HG03135 (cell line): ENCODE data around the gene LXN.
A peak's percentile ranks its signal among the peaks of the same experiment; 100 is the strongest.

Experiments used
- ATAC-seq: cut with Tn5 transposase; IDR thresholded peaks from one replicate; pipeline ENCODE4 v1.9.1; 2021; ENCODE audit warnings: mild to moderate bottlenecking, moderate library complexity; ENCODE audit not compliant: unreplicated experiment

LXN gene

DNA sequence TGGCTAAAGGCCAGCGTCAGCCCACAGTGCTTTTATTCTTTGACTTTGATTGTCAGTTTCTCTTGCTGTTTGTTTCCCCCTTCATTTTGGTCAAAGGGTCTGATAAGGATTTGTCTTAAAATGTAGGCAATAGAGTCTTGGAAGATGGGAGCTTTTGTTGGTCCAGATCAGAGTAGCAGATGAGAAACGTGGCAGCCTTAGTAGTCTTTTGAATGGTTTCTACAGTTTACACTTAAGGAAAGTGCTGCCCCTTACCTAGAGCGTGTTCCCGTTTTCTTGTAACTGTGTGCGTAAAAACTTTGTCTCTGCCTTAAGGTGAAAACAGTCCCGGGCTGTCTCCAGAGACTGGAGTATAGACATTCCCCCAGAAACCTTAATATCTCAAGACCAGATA is 630 bp downstream of the LXN start:
- no peak for ATAC-seq

DNA sequence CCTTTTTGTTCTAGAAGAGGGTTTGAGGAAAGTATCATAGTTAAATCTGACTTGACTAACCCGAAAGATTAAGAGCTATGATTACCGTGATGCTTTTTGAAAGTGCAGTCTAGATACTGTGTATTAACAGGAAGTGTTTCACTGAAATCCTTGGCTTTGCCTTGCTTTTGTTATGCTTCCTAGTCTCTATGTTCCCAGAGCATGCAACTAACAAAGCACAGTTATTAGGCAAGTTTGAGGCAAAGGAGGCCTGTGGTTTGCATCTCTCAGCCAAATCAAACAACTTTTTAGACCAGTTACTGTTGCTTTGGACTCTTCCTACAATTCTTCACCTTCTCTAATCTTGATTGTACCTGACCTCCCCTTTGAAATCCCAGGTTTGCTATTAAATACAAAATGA is 3.9 kb downstream of the LXN start:
- ATAC-seq = no peak

DNA sequence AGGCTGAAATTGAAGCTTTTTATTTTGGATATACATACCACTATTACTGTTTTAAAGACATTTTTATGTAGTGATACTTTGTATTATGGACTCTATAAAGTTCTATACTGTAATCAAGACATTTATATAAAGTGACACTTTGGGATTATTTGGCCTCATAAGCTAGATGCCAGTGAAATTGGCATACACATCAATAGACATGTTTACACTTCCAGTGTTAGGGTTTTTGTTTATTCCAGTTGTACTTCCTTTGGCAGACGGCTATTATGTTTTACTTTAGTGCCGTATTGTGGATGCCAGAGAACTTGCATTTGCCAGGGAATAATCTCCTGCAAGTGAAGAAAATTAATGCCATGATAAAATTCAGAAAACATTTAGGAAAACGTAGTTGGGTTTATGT is 6.0 kb downstream of the LXN start:
- no peak for ATAC-seq

DNA sequence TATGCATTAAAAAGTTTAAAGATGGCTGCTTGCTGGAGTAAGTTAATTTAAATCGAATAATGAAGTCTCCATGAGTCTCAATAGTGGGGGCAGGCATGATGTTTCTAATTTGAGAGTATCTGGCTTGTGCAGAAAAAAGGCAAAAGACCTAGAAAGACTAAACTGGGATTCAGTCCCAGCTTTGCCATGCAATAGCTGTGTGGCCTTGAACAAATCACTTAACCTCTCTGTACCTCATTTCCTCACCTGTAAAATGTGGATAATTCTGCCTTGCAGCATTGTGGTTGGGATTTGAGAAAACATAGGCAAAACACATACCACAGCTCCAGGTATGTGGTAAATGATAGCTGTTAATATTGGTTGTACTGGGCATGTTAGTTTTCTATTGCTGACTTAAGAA is 8.6 kb downstream of the LXN start:
- ATAC-seq = no peak

DNA sequence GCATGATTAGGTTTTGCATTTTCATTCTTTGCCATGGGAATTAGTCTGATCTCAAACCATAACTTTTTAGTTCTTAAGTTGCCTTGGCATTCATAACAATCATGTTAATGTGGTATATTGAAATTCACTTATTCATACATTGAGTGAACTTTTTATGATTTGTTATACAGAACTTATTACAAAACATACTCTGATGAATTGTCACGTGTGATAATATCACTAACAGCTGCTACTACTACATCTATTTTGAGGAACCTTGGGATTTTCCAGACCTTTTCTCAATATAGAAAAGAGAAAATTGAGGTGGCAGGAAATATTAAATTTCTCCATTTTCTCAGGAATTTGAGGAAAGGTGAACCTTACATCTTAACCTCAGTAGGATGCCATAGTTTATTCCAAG is 9.2 kb downstream of the LXN start:
- no peak for ATAC-seq

DNA sequence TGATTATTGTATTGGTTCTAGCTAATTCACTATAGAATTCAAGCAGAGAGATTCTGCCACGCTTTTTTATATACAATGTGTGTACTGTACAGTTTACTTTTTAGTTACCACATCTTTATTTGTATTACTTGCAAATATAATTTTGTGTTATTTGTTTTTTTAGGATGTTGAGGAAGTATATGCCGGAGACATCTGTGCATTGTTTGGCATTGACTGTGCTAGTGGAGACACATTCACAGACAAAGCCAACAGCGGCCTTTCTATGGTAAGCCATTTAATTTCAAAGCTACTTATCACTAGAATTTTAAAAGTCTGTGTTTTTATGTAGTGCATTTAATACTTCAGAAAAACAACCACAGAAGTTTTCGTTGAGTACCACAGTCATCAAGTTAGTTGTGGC is 11.7 kb downstream of the LXN start:
- ATAC-seq = no peak

DNA sequence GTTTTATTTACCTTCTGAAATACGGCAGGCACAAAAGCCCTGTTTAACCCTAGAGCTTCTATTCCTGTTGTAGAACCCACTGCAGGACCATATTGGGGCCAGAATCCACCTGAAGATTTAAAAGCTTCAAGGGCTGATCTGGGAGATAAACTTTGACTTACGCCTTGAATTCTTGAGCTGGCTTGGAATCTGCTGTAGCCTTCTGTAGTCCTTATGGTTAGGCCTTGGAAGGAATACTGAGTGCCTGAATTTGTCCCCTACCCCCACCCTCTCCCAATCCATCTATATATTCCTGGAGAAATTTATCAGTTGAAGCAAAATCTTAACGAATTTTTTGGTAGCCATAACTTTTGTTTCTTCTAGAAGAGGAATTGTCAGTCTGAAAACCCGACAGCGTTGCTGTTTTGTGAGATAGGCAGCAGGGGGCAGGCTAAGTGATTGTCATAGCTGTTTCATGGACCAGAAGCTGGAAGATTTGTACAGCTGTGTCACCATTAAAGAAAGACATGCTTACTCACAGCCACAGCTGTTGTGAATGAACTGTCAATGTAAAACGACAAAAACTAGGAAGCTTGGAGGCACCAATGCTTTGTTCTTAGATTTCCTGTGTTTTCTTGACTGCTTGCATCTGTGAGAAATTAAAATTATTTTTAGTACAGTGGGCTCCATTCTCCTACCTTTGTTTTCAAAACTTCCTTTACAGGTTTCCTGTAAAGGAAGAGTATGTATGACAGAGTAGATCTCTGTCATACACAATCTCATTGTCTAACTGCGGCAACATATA is 12.8 kb downstream of the LXN start:
- ATAC-seq = peak; percentile 94

DNA sequence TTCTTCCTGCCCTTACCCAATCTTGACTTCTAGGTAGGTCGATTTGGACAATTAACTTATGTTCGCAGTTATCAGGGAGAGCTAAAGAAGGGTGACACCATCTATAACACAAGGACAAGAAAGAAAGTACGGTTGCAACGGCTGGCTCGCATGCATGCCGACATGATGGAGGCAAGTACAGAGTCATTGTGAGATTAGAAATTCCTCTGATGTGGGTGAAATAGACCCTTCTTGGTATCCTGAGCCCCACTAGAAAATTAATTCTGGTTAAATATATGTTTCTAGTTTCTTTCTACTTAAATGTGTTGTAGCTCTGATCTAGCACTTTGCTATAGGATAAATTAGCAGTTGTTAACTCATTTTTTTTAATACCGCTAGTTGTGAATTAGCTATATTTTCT is 13.6 kb downstream of the LXN start:
- ATAC-seq = no peak

DNA sequence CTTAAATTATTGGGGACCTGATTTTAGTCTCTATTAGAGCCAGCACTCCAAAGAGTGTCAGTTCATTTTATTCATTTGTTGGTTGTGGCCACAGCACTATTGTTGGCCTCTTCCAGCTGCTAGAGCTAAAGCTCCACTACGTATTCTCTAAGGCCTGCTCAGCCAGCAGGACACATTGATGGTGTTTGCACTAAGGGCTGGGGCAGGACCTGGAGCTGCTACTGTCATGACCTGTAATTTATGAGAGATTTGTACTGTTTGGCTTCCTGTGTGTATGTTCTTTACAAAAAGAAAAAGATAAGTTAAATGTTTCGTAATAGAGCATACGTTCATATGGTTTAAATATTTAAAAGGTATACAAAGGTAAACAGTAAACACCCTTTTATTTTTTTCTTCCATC is 20.0 kb downstream of the LXN start:
- ATAC-seq = no peak

DNA sequence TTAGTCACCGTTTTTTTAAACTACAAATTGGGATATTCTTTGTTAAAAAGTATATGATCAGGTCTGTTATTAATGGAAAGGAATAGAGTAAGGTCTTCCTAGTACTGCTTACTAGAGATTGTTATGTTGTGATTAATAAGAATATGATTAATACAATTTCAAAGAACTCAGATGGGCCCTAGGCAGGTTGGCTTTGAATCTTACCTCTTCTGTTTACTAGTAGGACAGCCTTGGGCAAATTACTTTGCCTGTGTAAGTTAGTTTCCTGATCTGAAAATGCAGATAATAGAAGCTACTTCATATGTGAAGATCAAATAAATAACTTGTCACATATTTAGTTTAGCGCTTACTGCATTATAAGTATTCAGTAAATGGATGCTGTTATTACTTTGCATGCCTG is 21.3 kb downstream of the LXN start:
- no peak for ATAC-seq

DNA sequence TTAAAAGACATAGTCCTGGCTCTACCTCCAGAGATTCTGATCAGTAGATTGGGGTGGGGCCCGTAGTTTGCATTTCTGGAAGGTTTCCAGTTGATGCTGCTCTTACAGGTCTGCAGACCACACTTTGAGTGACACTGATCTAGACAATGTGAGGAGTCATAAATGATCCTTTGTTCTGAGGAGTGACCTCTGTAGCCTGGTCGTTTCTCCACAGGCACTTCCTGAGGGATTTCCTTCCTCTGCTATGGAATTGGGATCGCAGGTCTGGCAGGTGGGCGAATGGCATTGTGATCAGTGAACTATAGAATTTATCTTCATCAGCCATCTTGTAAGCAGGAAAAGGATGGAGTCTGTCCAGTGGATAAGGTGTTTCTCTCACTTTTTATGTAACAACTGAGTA is 22.7 kb downstream of the LXN start:
- ATAC-seq = no peak

DNA sequence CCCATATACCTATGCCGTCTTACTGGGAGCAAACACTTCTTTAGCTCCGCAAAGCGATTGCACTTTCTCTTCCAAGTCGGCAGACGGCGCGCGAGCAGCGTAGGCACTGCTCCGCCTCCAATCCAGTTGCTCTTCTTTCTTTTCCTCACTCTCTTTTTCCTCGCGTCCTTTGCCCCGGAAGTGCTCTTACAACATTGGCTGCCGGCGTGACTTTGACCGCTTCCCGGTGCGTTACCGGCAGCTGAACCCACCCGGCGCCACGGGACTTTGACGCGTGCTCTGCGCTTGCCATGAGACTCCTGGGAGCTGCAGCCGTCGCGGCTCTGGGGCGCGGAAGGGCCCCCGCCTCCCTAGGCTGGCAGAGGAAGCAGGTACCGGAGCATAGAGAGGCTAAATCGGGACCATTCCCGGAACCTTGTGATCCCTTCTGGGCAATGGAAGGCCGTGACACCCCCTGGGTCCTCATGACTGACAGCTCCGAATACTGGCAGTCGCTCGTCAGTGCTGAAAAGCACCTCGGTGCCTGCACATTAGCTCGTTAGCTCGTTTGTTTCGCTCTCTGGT is 28.0 kb downstream of the LXN start, which contains the start of gene GFM1:
GFM1 (plus strand) TSS at position 183 of the 564 bp plus-strand sequence; CDS start at position 291, 108 bp downstream.
- peak; percentile 98 for ATAC-seq

DNA sequence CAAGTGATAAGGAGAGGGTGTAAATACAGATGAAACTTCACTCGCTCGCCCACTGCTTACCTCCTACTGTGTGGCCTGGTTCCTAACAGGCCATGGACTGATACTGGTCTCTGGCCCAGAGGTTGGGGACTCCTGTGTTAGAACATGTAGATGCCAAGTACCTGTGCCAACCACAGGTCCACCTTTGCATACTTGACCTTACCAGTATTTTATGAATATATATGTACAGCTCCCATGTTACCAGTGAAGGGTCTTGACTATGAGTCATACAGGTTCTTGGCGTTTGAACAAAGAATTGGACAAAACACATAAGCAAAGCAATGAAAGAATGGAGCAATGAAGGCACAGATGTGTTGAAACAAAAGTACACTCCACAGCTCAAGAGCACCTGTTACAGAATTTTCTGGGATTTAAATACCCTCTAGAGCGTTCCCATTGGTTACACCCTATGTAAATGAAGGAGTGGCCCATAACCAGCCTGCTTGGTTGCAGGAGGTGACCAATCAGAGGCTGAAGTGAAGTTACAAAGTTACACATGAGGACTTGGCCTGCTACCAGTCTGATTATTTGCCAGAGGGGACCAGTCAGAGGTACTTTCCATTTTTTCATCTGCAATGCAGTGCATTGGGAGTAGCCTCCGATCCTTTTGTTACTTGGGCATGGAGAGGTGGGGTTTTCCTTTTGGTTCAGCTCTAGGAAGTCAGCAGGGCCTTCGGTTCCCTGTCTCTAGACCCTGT is 29.8 kb downstream of the LXN start:
- ATAC-seq = no peak

DNA sequence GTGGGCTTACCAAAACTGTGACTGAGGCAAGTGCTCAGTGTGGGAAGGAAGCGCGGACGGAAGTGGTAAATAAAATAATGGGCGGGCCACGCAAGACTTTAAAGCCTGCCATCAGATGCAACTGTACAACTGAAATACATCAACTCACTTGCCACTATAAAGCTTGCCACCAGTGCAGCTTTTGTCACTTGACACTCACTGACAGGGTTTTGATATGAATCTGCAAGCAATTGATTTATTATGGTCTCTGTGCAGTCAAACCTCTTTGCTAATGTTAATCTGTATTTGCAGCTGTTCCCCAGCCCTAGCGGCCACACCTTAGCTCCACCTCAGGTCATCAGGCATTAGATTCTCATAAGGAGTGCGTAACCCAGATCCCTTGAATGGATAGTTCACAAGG is 30.4 kb downstream of the LXN start:
- ATAC-seq = no peak

DNA sequence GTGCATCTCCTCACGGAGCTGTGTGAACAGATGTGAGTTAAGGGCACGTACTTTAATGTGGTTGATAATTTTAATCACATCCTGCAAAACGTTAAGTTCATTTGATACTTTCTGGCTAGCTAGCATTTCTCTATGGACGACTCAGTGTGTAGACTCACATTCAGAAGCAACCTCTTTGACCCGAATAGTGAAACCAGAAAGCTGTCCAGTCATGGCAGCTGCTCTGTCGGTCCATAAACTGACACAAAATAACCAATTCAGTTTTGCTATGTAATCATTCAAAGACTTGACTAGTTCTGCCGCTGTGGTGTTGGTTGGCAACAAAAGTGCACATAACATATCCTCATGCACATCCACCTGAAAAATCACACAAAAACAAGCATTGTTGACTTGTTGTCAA is 31.8 kb downstream of the LXN start:
- no peak for ATAC-seq

DNA sequence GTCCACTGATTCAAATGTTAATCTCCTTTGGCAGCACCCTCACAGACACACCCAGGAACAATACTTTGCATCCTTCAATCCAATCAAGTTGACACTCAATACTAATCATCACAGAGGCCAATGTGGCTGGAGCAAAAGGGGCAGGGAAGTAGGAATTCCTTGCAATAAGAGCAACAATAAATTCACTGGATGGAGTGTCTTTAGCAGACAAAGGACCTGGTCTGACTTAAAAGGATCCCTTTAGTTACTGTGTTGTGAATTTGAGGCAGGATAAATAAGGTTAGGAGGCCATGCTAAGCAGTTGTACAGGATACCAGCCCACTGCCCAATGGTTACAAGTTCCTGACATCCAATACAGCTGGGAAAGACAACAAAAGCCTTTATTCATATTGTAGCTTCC is 40.5 kb downstream of the LXN start:
- ATAC-seq = no peak

DNA sequence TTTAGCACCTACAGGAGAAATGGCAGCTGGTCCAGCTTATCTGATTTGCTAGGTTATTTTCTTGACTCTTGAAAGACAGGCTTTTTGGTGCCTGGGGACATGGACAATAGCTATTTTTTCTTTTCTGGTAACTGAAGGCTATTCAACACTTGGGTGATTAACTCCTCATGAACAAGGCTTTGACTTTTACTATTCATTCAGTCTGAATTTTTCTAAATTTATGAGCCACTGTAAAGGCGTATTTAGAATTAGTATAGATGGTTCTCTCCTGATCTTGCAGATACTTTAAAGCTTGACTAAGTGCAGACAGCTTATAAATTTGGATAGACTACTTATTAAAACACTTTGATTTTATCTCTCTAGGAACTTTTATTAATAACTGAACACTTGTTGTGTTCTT is 46.6 kb downstream of the LXN start:
- no peak for ATAC-seq

DNA sequence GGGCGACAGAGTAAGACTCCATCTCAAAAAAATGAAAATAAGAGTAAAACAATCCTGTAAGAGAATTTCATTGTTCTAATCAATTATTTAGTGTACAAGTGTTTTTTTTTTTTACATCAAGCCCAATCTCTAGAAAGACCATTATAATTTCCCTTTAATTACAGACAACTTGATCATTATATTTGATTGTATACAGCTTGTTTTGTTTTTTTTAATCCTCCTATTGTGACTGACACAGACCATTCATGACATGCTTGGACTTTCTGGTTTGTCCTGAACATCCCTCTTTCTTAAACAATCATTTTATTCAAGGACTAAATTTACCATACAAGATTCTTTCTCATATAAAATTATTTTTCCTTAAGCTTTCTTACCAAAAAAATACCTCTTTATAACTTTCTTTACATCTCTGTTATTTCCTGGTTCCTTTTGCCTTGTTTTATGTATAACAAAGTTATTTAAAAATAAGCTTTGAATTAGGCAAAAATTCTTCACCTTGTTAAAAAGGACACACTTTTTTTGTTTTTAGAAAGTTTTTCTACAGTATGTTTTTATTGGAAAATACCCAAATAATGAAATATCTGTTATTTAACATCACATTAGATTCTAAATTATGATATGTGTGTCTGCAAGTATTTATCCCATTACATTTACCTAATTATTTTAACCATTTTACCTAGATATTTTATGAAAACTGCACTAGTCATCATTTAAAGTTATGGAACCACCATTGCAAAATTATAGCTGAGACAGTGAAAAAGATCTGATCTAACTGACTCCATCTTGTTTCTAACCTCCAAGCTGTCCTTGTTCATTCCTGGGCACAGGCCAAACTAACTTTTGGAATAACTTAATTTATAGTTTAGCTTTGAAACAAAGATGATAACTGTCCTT is 54.2 kb downstream of the LXN start:
- no peak for ATAC-seq
